IPS-18c (cell line): ENCODE measurements around the gene NDUFS2.

Source experiments
- H3K4me3 ChIP-seq: 2 replicates; pipeline ENCODE4 v1.7.0; 2013; ENCODE audit warnings: low read depth, mild to moderate bottlenecking, low read length, moderate library complexity; ENCODE audit not compliant: insufficient read depth
- H3K9me3 ChIP-seq: one replicate; pipeline ENCODE4 v1.6.1; 2013; ENCODE audit warnings: mild to moderate bottlenecking, low read length, moderate library complexity; ENCODE audit not compliant: control insufficient read depth, insufficient read depth

The NDUFS2 gene

GRCh38 chr1:161201836-161202712 lies at the start of gene NDUFS2:
NDUFS2 (plus strand) TSS chr1:161202367; CDS start chr1:161202386, 19 bp downstream.
- Histone ChIP-seq H3K4me3 (peak within 1 kb of the TSS; percentile 93), H3K9me3 (no peaks in the 10 kb centered on the region)

- Histone ChIP-seq H3K4me3 (no peak overlapping the region), H3K9me3 (no peaks in the 10 kb centered on the region)
Observed at GRCh38 chr1:161153176-161153575, 49.0 kb upstream of the NDUFS2 start.

- H3K9me3 ChIP-seq, result no peaks in the 10 kb centered on the region
- H3K4me3 ChIP-seq, result peak within 1 kb of the TSS; percentile 62
Observed at GRCh38 chr1:161153682-161154337, 48.4 kb upstream of the NDUFS2 start, which contains the start of gene UFC1. UFC1 (plus strand) TSS chr1:161153978; CDS start chr1:161153998, 20 bp downstream.

GRCh38 chr1:161157867-161158266 lies 44.3 kb upstream of the NDUFS2 start:
- H3K9me3 ChIP-seq, result no peaks in the 10 kb centered on the region
- no peak overlapping the region for H3K4me3 ChIP-seq

GRCh38 chr1:161158316-161159010 lies 43.7 kb upstream of the NDUFS2 start:
- H3K9me3 ChIP-seq, result no peaks in the 10 kb centered on the region
- H3K4me3 ChIP-seq, result peak overlapping the region; percentile 43

GRCh38 chr1:161159087-161159912 lies 42.9 kb upstream of the NDUFS2 start, which contains the start of gene USP21:
USP21 (plus strand) TSS chr1:161159500; CDS start chr1:161160641, 1,141 bp downstream.
- H3K9me3 ChIP-seq, result no peaks in the 10 kb centered on the region

GRCh38 chr1:161159913-161160243 lies 42.3 kb upstream of the NDUFS2 start:
- Histone ChIP-seq H3K4me3 (peak overlapping the region; percentile 43), H3K9me3 (no peaks in the 10 kb centered on the region)

More at GRCh38 chr1:161159087-161159912, 42.9 kb upstream of the NDUFS2 start, which contains the start of gene USP21:
- peak within 1 kb of the TSS; percentile 43 for H3K4me3 ChIP-seq

- no peak overlapping the region for H3K4me3 ChIP-seq
- no peaks in the 10 kb centered on the region for H3K9me3 ChIP-seq
Observed at GRCh38 chr1:161160671-161161145, 41.5 kb upstream of the NDUFS2 start.

GRCh38 chr1:161161652-161162051 lies 40.5 kb upstream of the NDUFS2 start:
- Histone ChIP-seq H3K9me3 (no peaks in the 10 kb centered on the region), H3K4me3 (no peak overlapping the region)

GRCh38 chr1:161162052-161162451 lies 40.1 kb upstream of the NDUFS2 start:
- Histone ChIP-seq H3K4me3 (no peak overlapping the region), H3K9me3 (no peaks in the 10 kb centered on the region)

GRCh38 chr1:161162806-161163205 lies 39.4 kb upstream of the NDUFS2 start:
- no peaks in the 10 kb centered on the region for H3K9me3 ChIP-seq

GRCh38 chr1:161163793-161164192 lies 38.4 kb upstream of the NDUFS2 start:
- no peaks in the 10 kb centered on the region for H3K9me3 ChIP-seq
- H3K4me3 ChIP-seq, result no peak overlapping the region

More at GRCh38 chr1:161162806-161163205, 39.4 kb upstream of the NDUFS2 start:
- no peak overlapping the region for H3K4me3 ChIP-seq

GRCh38 chr1:161164901-161165610 lies 37.1 kb upstream of the NDUFS2 start:
- H3K9me3 ChIP-seq, result no peaks in the 10 kb centered on the region
- no peak overlapping the region; the same call in 1 of the 2 replicates for H3K4me3 ChIP-seq

- no peaks in the 10 kb centered on the region for H3K9me3 ChIP-seq
- H3K4me3 ChIP-seq, result peak within 1 kb of the TSS; percentile 98
Observed at GRCh38 chr1:161165742-161166668, 36.2 kb upstream of the NDUFS2 start, which contains the start of gene PPOX. PPOX (plus strand) TSS chr1:161166426; CDS start chr1:161166848, 422 bp downstream.
